ENCODE data around the gene XPO5.
"Not testable (repeated sequence)": the region's sequence is repeated elsewhere in the genome, so short reads cannot be mapped to it uniquely, and the experiment has no call there.

The XPO5 gene

DNA sequence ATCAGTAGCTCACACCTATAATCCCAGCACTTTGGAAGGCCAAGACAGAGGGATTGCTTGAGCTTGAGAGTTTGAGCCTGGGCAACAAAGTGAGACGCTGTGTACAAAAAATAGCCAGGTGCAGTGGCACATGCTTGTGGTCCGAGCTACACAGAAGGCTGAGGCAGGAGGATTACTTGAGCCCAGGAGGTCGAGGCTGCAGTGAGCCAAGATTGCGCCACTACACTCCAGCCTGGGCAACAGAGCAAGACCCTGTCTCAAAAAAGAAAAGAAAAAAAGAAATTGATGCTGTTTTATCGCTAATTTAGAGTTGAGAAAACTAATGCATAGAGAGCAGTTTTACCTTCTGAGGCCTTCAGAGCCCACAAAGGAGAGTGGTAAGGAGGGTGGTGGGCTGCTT is 77.5 kb downstream of the XPO5 start:
- in situ Hi-C loops (cut with MboI; ENCODE audit: low sequenced_read_pairs) = not testable (repeated sequence)

DNA sequence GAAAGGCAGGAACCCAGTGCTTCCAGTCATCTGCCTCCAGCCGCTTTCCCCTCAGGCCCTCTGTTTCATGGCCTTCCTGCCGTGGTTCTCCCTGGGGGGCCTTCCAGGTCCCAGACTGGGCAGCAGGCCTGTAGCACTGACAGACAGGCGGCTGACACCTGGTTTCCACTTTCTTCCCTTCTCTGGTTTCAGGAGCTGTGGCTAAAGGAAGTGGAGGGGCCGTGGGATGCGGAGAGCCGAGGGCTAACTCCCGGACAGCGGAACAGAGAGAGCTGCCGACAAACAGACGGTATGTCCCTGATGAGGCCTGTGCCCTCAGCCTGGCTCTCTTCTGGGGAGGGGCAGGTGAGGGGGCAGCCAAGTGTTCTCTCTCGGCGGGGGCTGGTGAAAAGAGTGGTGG is 78.1 kb downstream of the XPO5 start:
- in situ Hi-C loops (cut with MboI; ENCODE audit: low sequenced_read_pairs) = no loop called here

DNA sequence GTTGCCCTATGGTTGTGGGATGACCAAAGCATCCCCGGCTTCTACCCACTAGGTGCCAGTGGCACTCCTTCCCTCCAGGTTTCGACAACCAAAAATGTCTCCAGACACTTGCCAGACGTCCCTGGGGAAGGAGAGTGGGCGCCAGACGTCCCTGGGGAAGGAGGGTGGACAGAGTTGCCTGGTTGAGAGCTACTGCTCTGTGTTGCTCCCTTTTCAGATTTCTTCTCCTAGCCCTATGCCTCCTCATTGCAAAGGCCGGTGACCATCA is 78.8 kb downstream of the XPO5 start:
- in situ Hi-C loops (cut with MboI; ENCODE audit: low sequenced_read_pairs) = no loop called here

DNA sequence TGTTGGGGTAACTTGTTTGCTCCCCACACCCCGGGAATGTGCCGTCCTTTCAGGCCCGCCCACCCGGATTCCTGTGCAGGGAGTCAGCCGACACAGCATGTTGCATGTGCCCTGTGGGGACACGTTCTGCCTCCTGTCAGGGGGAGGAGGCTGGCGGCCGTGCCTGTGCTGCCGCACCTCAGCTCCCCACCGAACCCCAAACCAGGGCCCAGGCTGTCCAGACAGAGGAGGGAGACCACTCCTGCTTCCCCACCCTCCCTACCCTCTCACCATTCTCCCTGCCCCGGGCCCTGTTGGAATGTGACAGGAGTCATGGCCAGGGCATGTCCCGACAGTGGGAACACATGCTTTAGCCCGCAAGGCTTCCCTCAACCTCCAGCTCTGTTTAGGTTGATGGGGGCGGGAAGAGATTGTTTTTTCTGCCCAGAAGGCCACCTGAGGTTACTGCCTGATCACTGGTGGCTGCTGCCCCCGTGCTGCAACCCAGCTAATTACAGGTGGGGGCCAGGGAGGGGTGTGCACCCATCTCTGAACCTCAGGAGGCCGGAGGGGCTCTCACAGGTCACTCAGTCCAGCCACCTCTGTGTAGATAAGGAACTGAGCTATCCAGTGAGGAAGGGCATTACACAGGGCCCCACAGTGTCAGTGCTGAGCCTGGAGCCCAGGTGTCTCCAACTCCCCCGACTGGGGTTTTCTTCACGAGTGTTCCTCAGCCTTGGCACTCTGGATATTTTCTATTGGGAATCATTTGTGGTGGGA is 79.3 kb downstream of the XPO5 start:
- in situ Hi-C loops (cut with MboI; ENCODE audit: low sequenced_read_pairs) = no loop called here

DNA sequence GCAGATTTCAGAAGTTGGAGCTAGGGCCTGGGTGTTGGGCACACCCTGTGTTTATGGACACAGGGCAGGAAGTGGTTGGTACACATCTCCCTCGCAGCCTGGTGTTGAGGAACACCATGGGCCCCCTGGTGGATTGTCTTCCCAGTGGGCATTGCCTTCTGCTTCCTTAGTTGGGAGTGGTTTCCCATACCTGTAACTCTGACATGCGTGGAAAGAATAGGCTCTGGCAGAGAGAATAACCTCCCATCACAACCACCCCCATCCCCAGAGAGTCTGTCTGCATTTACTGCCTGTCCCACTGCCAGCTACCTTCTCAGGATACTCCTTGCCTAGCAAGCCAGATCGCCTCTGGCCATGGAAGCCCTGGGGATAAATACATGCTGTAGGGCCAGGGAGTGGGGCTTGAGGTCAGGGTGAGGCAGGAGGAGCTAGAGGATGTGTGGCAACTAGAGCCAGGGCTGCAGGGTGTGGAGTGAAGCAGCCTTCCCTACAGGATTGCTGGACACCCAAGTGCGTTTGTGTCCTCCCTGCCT is 80.4 kb downstream of the XPO5 start:
- in situ Hi-C loops (cut with MboI; ENCODE audit: low sequenced_read_pairs) = no loop called here

DNA sequence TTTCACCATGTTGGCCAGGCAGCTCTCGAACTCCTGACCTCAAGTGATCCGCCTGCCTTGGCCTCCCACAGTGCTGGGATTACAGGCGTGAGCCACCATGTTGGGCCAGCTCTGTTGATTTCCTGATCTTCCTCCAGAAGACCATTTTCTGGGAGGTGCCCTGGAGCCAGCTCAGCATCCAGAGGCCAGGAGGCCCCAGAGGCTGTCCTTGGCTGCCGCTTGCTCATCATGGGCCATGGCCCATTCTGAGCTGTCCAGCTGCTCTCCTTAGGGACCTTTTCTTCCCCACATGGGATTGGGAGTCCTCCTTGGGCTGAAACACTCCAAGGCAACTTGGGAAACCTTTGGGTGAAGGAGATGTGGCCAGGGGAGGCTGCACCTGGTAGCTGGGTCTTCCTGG is 81.1 kb downstream of the XPO5 start:
- in situ Hi-C loops (cut with MboI; ENCODE audit: low sequenced_read_pairs) = no loop called here

DNA sequence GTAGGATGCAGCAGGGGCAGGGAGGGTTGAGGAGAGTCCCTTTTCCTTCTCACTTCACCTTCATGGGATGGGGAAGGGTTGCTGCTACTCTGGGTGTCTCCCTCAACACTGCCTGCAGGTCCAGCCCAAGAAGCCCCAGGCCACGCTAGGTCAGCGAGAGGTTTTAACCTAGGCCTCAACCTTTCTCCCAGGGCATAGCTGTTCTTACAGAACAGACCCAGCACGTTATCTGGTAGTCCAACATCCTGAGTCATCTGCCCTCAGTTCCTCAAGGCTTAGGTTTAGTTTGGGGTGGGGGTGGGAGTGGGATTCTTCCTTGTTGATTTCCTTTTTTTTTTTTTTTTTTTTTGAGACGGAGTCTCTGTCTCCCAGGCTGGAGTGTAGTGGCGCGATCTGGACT is 81.5 kb downstream of the XPO5 start:
- in situ Hi-C loops (cut with MboI; ENCODE audit: low sequenced_read_pairs) = no loop called here

DNA sequence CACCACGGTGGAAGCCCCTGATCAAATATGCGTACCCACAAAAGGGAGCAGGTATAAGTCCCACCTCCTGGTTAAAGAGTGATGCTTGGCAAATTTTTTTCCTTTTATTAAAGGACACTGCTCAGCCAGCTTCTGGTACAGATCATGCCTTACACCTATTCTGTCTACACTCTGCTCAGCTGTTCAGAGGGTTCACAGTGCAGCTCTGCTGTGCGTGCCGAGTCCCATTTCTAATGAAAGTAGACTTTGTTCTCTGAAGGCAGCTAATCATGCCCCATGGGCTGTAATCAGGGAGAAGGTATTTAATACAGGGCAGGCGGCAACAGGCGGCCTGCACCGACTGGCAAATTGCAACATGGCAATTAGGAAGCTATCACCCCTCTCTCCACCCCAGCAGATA is 82.0 kb downstream of the XPO5 start:
- in situ Hi-C loops (cut with MboI; ENCODE audit: low sequenced_read_pairs) = no loop called here

DNA sequence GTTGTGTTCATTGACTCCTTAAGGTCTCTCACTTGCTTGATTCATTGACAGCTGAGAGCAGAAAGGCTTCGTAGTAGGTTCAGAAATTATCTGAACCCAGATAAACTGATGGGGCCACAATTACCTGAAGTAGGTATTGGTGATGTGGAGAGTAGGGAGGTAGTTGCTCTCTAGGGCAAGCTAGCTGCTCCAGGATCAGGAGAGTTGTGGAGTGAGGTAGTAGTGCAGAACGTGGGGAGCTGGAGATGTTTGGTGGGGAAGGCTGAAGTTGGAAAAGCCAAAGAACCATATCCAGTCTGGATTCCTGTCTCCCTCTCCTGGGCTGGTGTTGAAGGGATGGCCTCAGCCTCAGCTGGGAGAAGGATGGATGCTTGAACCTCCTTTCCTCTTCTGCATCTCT is 82.6 kb downstream of the XPO5 start:
- in situ Hi-C loops (cut with MboI; ENCODE audit: low sequenced_read_pairs) = no loop called here

DNA sequence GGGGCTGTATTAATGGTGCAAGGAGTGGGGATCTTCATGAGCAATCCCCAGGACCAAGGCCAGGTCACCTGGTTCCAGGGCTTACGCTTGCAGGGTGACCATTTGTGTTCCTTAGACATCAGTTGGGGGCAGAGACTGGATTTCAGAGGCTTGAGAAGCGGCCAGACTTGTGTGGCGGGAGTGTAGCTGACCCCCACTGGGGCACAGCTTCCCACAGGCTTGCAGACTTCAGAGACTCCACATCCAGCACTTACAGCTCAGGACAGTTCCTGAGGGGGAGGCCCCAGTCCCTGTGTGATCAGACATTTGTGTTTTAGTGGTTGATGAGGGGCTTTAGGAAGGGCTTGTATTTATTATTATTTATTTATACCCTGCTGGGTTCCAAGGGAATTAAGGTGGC is 83.2 kb downstream of the XPO5 start:
- in situ Hi-C loops (cut with MboI; ENCODE audit: low sequenced_read_pairs) = no loop called here

DNA sequence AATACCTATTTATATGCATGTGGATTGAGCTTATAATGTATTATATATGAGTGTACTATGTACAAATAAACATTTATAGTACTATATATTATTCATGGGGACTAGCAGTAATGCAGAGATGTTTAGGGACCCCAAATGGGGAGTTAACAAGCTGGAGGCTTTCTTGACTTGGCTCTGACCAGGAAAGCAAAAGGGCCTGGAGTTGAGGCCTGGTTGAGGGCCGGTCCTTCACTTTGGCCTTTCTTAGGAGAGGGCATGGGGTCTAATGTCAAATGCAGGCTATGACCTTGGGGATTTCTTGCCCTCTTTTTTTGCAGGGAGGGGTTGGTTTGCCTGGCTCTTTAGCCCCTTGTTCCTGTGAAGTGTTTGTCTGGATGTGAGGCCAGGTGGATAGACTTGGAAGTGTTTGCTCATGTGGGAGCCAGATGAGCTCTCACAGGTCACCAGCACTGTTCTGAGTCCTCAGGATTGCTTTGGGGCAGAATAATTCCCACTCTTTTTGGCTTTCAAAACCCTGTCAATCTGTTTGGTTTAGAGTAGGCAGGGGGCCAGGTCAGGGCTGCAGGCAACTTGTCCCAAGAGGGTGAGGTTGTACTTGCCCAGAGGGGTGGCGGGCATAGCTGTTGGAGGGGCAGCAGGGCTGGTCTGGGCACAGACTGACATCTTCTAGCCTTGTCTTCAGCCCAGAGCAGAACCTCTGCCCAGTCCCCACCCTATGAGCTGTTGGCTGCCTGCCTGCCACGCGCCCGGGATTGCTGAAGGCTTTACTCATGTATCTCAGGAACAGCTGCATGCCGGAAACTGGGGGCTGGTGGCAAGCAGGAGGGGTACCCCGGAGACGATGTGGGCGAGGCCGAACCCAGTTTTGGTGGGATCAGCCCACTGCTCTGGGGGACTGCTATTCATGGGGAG is 83.8 kb downstream of the XPO5 start:
- in situ Hi-C loops (cut with MboI; ENCODE audit: low sequenced_read_pairs) = no loop called here

DNA sequence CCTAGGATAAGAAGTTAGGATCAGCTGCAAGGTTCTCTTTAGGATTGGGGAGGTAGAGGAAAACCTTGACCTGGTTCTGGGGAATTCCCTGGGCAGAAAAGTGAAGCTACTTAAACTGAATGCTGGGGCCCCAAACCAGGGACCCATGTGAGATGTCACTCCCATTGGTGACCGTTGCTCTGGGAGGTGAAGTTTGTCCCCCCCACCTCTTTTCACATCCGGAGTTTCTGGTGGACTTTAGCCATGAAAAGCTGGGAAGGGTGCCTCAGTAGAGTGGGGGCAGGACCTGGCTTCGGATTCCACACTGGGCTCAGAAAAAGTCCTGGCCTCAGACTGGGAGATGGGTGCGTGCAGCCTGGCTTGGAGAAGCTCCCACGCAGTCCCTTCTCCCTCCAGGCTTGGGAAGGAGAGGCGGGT is 85.3 kb downstream of the XPO5 start:
- in situ Hi-C loops (cut with MboI; ENCODE audit: low sequenced_read_pairs) = no loop called here

DNA sequence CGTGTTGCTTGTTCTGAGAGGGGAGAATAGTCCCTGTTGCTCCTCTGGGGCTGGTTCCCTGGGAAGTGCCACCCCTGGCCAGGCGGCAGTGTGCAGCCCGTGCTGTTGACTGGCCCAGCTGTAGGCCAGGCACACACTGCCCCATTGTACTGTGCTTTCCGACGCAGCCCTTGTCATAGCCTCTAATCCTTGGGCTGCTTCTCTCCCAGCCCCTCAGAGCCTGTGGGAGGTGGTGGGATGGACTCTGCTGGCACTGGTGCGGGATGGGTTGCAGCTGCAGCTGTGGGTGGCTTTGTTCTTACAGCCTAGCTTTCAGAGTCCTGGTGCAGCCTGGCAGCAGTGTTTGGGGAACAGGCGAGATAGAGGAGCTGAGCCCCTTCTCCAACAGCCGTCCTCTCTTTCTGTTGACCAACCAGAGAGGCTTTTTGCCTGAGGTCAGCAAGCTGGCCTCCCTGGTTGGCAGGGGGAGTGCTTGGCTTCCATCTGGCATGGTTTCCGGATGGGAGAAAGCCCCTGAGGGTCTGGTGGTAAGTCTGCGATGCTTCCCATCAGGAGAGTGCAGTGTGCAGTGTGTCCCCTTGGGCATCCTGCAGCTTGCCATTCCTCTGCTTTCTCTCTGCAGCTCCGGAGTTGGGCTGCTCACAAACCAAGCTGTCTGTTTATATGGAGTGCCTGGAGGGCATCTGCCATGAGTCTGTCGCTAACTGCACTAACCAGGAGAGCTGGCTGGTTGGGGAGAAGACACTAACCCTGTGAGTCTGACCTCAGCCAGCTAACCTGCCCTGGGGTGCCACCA is 86.4 kb downstream of the XPO5 start:
- in situ Hi-C loops (cut with MboI; ENCODE audit: low sequenced_read_pairs) = no loop called here

DNA sequence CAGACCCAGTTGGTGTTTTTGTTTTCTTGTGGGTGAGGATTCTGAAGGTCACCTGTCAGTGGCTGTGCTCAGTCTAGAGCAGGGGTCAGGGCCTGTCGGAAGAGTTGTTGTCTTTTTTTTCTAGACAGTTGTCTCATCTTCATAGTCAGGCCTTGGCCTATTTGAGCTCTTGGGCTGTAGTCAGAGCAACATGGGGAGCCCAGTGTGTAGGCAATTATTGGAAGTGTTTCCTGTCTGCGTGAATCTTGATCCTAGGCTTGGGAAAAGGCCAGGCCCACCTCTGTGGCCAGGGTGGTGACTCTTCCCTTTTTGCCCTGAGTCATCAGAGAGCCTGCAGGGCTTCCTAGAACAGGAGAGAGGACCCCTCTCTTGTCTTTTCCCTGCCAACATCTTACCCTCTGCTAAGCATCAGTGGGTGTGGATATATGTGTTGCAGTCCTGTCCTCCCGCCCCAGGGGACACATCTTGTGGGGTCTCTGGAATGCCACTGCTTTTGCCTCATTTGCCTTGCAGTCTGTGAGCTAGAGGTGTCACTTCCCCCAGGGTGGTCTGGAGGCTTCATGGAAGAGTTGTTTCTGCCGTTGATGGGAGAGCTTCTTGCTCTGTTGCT is 87.1 kb downstream of the XPO5 start:
- in situ Hi-C loops (cut with MboI; ENCODE audit: low sequenced_read_pairs) = no loop called here

DNA sequence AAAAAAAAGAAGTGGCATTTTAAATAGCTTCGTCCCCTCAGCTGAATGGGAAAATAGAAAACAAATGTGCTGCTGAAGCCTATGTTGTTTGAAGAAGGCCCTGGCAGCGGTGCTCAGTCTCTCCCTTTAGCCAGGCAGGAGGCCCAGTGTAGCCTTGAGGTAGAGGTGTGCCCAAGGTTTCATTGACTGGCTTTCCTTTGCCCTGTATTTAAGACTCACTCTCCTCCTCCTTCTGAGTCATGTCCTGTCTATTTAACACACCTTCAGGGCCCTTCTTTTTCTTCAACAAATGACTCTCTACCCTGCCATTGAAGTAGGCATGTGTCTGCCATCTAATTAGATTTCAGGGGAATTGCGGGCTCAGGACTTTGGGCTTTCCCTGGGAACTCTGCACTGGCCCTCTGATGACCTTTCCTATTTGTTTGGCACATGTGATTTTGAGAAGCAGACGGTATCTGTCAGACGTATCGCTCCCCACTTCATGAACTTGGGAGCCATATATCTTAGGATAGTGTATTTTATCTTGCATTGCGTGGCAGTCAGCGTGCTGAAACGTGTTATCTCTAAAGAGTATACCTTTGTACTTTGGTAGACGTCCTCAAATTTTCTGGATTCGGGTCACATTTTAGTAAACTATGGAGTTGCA is 94.1 kb downstream of the XPO5 start:
- in situ Hi-C loops (cut with MboI; ENCODE audit: low sequenced_read_pairs) = no loop called here

DNA sequence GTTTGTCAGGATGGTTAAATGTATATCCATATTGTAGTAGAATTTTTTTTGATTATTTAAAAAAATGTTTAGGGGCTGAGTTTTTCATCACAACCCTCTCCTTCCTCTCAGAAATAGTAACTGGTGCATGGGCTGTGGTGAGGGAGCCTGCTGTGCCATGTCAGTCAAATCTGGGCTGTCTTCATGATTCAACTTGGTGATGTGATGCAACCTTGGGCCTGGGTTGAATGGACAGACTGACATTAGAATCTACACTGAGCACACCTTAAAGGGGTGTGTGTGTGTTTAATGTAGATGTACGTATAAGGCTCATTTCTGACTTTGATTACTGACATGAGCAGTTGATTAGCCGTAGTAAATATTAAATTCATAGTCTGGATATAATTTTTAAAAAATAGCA is 94.8 kb downstream of the XPO5 start:
- in situ Hi-C loops (cut with MboI; ENCODE audit: low sequenced_read_pairs) = no loop called here

DNA sequence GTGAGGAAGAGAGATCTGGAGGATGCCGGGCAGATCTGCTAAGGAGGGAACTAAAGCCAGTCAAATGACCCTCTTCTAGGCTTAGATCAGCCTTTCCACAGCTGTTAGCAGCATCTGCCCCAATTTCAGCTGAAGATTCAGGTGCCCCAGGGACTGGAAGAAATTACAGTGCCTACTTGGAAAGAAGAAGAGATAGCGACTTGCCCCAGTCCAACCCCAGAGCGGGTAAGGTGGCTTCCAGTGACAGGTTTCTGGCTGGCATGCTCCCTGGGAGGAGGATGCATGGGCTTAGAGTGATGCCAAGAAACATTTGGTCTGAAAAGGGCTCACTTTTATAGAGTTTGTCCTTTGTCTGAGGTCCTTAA is 97.8 kb downstream of the XPO5 start:
- in situ Hi-C loops (cut with MboI; ENCODE audit: low sequenced_read_pairs) = no loop called here

DNA sequence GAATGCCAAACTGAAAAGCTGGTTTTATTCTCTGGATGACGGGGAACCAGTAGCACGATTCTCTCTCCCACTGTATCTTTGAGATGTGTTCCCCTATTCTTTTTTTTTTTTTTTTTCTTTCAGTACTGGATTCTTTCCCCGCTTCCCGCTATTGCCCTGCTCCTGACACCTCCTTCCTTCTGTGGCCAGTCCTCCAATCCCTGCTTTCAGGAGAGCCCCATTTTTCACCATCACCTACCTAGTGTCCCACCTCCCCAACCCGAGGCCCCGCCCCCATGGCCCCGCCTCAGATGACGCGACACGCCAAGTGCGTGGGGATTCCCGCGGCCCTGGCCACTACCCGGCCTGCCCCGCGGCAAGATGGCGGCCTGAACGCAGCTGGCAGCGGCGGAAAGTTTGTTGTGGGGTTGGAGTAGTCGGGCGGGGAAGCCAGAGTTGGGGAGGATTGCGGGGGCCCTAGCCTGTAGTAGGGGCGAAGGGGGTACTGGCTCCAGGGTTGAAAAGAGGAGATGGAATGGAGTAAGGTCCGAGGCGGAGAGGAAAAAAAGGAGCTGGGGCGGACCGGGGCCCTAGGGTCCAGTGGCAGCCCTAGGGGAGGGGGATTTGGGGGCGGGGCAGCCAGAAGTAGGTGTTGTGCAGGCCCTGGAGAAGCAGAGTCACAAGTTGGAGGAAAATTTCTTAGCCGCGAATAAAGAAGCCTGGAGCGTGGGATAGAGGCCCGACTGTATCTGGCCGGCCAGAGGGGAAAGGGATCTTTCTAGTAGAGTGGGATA is 98.4 kb downstream of the XPO5 start, which contains the start of gene TJAP1:
TJAP1 (plus strand) TSS at position 336 of the 773 bp plus-strand sequence. CDS start 21,432 bp downstream, outside the sequence.
- in situ Hi-C loops (cut with MboI; ENCODE audit: low sequenced_read_pairs) = no loop called here

DNA sequence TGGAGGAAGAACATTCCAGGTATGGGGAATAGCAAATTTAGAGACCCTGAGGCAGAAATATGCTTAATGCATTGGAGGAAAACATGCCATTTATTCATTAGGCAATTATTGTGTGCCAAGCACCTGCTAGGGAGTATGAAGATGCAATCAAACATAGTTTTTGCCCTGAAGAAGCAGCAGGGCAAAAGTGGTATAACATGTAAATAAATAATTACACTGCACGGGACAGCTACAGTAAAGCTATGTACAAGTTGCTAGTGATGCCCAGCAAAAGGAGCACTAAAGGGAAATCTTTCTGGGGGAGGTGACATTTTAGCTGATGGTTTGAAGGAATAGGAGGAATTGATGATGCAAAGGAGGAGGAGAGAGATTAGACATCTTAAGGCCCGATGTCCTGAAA is 99.1 kb downstream of the XPO5 start:
- in situ Hi-C loops (cut with MboI; ENCODE audit: low sequenced_read_pairs) = no loop called here

DNA sequence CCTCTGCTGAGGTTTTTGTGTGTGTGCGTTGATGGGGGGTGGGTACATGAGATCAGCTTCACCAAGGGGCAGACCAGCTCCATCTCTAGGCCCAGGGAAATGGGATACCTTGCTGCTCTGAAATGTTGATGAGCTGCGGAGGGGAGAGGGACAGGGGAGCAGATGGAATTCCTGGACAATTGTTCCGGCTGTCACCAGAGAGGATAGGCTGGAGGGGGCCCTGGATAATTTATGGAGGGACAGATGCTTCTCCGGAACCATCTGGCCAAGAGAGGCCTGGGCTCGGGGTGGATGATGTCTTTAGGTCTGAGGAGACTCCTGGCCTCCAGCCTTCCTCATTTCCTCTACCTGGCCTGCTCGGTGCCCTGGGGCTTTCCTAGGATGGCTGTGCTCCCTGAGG is 100.3 kb downstream of the XPO5 start:
- in situ Hi-C loops (cut with MboI; ENCODE audit: low sequenced_read_pairs) = no loop called here
